Measurements from ENCODE around the gene SOX10. TPM values are rescaled to one million over a fixed set of nuclear protein-coding genes. Genes with fewer than 3 reads are reported as not detected.

The SOX10 gene
- total RNA-seq, 1 donor from 2014 or later = 0.62 TPM

GRCh38 chr22:37942133-37942532 is 42.2 kb downstream of the SOX10 start:
- intact Hi-C loops (cut with DNase I) = no loop called here
- no peak for DNase-seq (ENCODE audit: low spot score)

GRCh38 chr22:37940698-37941376 is 43.5 kb downstream of the SOX10 start:
- intact Hi-C loops (cut with DNase I) = no loop called here

GRCh38 chr22:37933711-37934376 is 50.5 kb downstream of the SOX10 start:
- peak; percentile 95 for DNase-seq (ENCODE audit: low spot score)
- intact Hi-C loops (cut with DNase I) = loop anchor here (5.0 to 10.0 kb wide), 2 partner anchors 47 to 119 kb away; no protein-coding TSS in a partner anchor

More at GRCh38 chr22:37940698-37941376, 43.5 kb downstream of the SOX10 start:
- DNase-seq (ENCODE audit: low spot score) = no peak

- DNase-seq (ENCODE audit: low spot score) = no peak
- intact Hi-C loops (cut with DNase I) = loop anchor here (5.0 to 10.0 kb wide), 2 partner anchors 46 to 118 kb away; no protein-coding TSS in a partner anchor
Measured at GRCh38 chr22:37932821-37933578, 51.4 kb downstream of the SOX10 start.

GRCh38 chr22:37932401-37932800 is 52.0 kb downstream of the SOX10 start:
- intact Hi-C loops (cut with DNase I) = loop anchor here (5.0 to 10.0 kb wide), 2 partner anchors 45 to 118 kb away; no protein-coding TSS in a partner anchor
- no peak for DNase-seq (ENCODE audit: low spot score)

GRCh38 chr22:37931893-37932389 is 52.4 kb downstream of the SOX10 start:
- no peak for DNase-seq (ENCODE audit: low spot score)
- intact Hi-C loops (cut with DNase I) = loop anchor here (5.0 to 10.0 kb wide), 2 partner anchors 45 to 117 kb away; no protein-coding TSS in a partner anchor

- no peak for DNase-seq (ENCODE audit: low spot score)
- intact Hi-C loops (cut with DNase I) = loop anchor here (5.0 to 10.0 kb wide), 2 partner anchors 44 to 116 kb away; no protein-coding TSS in a partner anchor
Measured at GRCh38 chr22:37930952-37931440, 53.4 kb downstream of the SOX10 start.

GRCh38 chr22:37930270-37930951 is 53.9 kb downstream of the SOX10 start:
- no peak for DNase-seq (ENCODE audit: low spot score)
- intact Hi-C loops (cut with DNase I) = loop anchor here (5.0 to 10.0 kb wide), 2 partner anchors 43 to 116 kb away; no protein-coding TSS in a partner anchor

- no peak for DNase-seq (ENCODE audit: low spot score)
Measured at GRCh38 chr22:37929390-37929789, 55.0 kb downstream of the SOX10 start.

GRCh38 chr22:37927637-37927936 is 56.8 kb downstream of the SOX10 start:
- intact Hi-C loops (cut with DNase I) = no loop called here
- DNase-seq (ENCODE audit: low spot score) = no peak

More at GRCh38 chr22:37929390-37929789, 55.0 kb downstream of the SOX10 start:
- intact Hi-C loops (cut with DNase I) = no loop called here

- intact Hi-C loops (cut with DNase I) = no loop called here
- DNase-seq (ENCODE audit: low spot score) = no peak
Measured at GRCh38 chr22:37926771-37927636, 57.4 kb downstream of the SOX10 start.

GRCh38 chr22:37926358-37926757 is 58.0 kb downstream of the SOX10 start:
- no peak for DNase-seq (ENCODE audit: low spot score)
- intact Hi-C loops (cut with DNase I) = no loop called here

- DNase-seq (ENCODE audit: low spot score) = no peak
- intact Hi-C loops (cut with DNase I) = no loop called here
Measured at GRCh38 chr22:37925767-37926166, 58.6 kb downstream of the SOX10 start.

GRCh38 chr22:37925330-37925729 is 59.0 kb downstream of the SOX10 start:
- intact Hi-C loops (cut with DNase I) = no loop called here
- DNase-seq (ENCODE audit: low spot score) = no peak

- DNase-seq (ENCODE audit: low spot score) = no peak
- intact Hi-C loops (cut with DNase I) = no loop called here
Measured at GRCh38 chr22:37924386-37925065, 59.8 kb downstream of the SOX10 start.

- DNase-seq (ENCODE audit: low spot score) = no peak
- intact Hi-C loops (cut with DNase I) = no loop called here
Measured at GRCh38 chr22:37923927-37924326, 60.4 kb downstream of the SOX10 start.
